Heart left ventricle (tissue), 16 donors: Measurements from ENCODE around the gene LRMDA. TPM values are rescaled to one million over a fixed set of nuclear protein-coding genes. Genes with fewer than 3 reads are reported as not detected.
"Not testable (repeated sequence)": the region's sequence is repeated elsewhere in the genome, so short reads cannot be mapped to it uniquely, and the experiment has no call there.

Source experiments
- ATAC-seq, 4 donors: fragments of 200-7000 bp; cut with Tn5 transposase; one replicate each; pipeline ENCODE4 v1.9.1; 2020 to 2022; ENCODE audit warnings: moderate library complexity in 4 of 4, mild to moderate bottlenecking in 3 of 4, moderate number of reproducible peaks in 1 of 4
- DNase-seq, 5 donors: peaks; one replicate each; pipeline ENCODE4 v3.0.0-alpha.2; 2020
- H3K27ac ChIP-seq, 12 donors: fragments of 200-600 bp; sonication (generic) in 4 of 12; one replicate each; pipeline versions ENCODE4 v1.5.0 to v1.8.0; 2016 to 2022; ENCODE audit warnings: mild to moderate bottlenecking in 2 of 12
- H3K27me3 ChIP-seq, 9 donors: fragments of 200-600 bp; sonication (generic) in 2 of 9; one replicate each; pipeline versions ENCODE4 v1.5.1 to v1.8.0; 2016 to 2022; ENCODE audit warnings: mild to moderate bottlenecking in 3 of 9
- H3K36me3 ChIP-seq, 9 donors: fragments of 200-600 bp; sonication (generic) in 2 of 9; one replicate each; pipeline versions ENCODE4 v1.5.0 to v1.8.0; 2018 to 2022; ENCODE audit warnings: mild to moderate bottlenecking in 2 of 9
- H3K4me1 ChIP-seq, 12 donors: fragments of 200-600 bp; sonication (generic) in 4 of 12; one replicate each; pipeline versions ENCODE4 v1.5.0 to v1.8.0; 2016 to 2022; ENCODE audit warnings: mild to moderate bottlenecking in 3 of 12
- H3K4me3 ChIP-seq, 12 donors: fragments of 200-600 bp; sonication (generic) in 4 of 12; one replicate each; pipeline versions ENCODE4 v1.5.0 to v1.8.0; 2017 to 2022; ENCODE audit warnings: mild to moderate bottlenecking in 9 of 12, moderate library complexity in 4 of 12
- H3K9me3 ChIP-seq, 12 donors: fragments of 200-600 bp; sonication (generic) in 4 of 12; one replicate each; pipeline versions ENCODE4 v1.5.0 to v1.8.0; 2016 to 2022; ENCODE audit warnings: mild to moderate bottlenecking in 1 of 12
- POLR2A ChIP-seq, 2 donors: fragments of 450-650 bp; IDR thresholded peaks; one replicate each; pipeline ENCODE4 v1.6.1; 2017; ENCODE audit warnings: antibody characterized with exemption in 2 of 2, mild to moderate bottlenecking in 2 of 2, moderate library complexity in 2 of 2
- WGBS, 4 donors: extraction: QIAGEN DNeasy Blood & Tissue Kit in 2 of 4; methylation state at CpG; one replicate each; pipeline versions ENCODE4 v1.1.5 to v1.1.7; 2013 to 2018; 5-methylcytosine and 5-hydroxymethylcytosine counted together
- intact Hi-C, 10 donors: fragments of 100-400 bp; cut with DNase I; formaldehyde crosslinking; loops; one replicate each; pipeline versions ENCODE4 v1.11.1 to v1.14.2; 2022
- polyA plus RNA-seq, 2 donors: library from polyadenylated mRNA; stranded (reverse); fragments of 200-250 nt; gene quantifications; one replicate each; pipeline ENCODE4 v1.2.3, GENCODE V29; 2013
- total RNA-seq, 9 donors: library from RNA; depleted of rRNA in 2 of 9; stranded (reverse); fragments of >200 nt in 2 of 9; fragmentation: NEBNext Ultra II Directional in 3 of 9; extraction: Animal tissue kit (Norgen Biotek cat#: 25700) in 3 of 9; gene quantifications; one replicate each; pipeline versions ENCODE4 v1.1.0 to v1.2.4, GENCODE V29; 2016 to 2023
- TF ChIP-seq, protein P1 (sequence below), 12 donors: fragments of 200-600 bp; sonication (generic) in 4 of 12; IDR thresholded peaks; one replicate each; pipeline versions ENCODE4 v1.5.0 to v1.8.0; 2018 to 2022; ENCODE audit warnings: antibody characterized with exemption in 12 of 12, mild to moderate bottlenecking in 5 of 12
- donor health status: ischemic (EF 13 %, LVEDD 7.1; RV severe dilation, severe dysfunction).
- donor health status: healthy with polysubstance abuse.
- donor health status: DM: no; HTN: yes; CAD: no.
- donor health status: DM: no; HTN: no; CAD: no.
- donor health status: ischemic (EF 25% LVEDD 6.9; RV normal size, moderate dysfunction).
- donor health status: ischemic (EF 25% LVEDD 5.7; RV mildly dilated, moderate dysfunction).
- donor health status: healthy.
- donor health status: DM: yes; HTN: yes; CAD: no.
- donor health status: ischemic (EF 35%, LVEDD 5.7; RV mildly dilated, moderate dysfunction).
- donor health status: nonischemic (EF 11% LVEDD 7.7; RV severe dilation, severe dysfunction).
- donor health status: DM: yes; HTN: yes; CAD: no.
- donor health status: PGD.
- donor health status: ischemic (EF 29% LVEDD 5.4; RV normal size, mild dysfunction).
- donor health status: nonischemic (EF 23%, LVEDD 6.1; RV moderate dilation, normal function).

Gene LRMDA
- total and polyA plus RNA-seq, 11 donors = 2.4 to 34.4 (median 14.9) TPM

DNA sequence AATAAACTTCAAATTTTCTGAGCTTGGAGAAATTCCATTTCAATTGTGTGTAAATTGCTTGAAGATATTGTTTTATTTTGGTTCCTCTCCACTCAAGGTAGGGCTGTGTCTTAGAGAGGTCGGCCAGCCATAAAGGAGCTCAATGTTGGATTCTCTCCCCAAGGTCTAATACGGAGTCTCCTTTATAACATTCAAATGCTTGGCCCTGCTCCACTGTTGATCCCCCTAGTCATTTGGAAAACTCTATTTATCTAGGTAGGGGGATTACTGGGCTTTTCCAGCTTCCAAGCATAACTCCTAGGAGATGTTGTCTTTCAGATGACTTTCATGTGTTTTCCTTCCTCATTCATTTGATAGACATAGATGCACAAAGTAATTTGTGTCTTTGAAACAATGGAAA is 170.9 kb downstream of the LRMDA start:
- no peak for TF ChIP-seq POLR2A (IDR thresholded peaks at IDR 0.05)
- TF ChIP-seq, protein P1, sequence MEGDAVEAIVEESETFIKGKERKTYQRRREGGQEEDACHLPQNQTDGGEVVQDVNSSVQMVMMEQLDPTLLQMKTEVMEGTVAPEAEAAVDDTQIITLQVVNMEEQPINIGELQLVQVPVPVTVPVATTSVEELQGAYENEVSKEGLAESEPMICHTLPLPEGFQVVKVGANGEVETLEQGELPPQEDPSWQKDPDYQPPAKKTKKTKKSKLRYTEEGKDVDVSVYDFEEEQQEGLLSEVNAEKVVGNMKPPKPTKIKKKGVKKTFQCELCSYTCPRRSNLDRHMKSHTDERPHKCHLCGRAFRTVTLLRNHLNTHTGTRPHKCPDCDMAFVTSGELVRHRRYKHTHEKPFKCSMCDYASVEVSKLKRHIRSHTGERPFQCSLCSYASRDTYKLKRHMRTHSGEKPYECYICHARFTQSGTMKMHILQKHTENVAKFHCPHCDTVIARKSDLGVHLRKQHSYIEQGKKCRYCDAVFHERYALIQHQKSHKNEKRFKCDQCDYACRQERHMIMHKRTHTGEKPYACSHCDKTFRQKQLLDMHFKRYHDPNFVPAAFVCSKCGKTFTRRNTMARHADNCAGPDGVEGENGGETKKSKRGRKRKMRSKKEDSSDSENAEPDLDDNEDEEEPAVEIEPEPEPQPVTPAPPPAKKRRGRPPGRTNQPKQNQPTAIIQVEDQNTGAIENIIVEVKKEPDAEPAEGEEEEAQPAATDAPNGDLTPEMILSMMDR (IDR thresholded peaks at IDR 0.05) = no peak
- H3K27me3 ChIP-seq = no peaks in the 10 kb centered on the region
- intact Hi-C loops = loop anchor here in 1 of 10 donors (10.0 kb wide), 1 partner anchor 198 kb away; the partner anchor contains the start of gene ZNF503
- no peaks in the 10 kb centered on the region for H3K36me3 ChIP-seq
- no peak overlapping the region for H3K27ac ChIP-seq
- ATAC-seq = no peak
- DNase-seq = no peak
- WGBS, 4 donors = 88 to 96% (median 95%) methylated on average over 2 of the region's 2 CpGs
- peaks cover 0 to 16% (median 1%) of the 10 kb centered on the region in 12 donors for H3K4me1 ChIP-seq
- no peaks in the 10 kb centered on the region for H3K9me3 ChIP-seq
- no peak overlapping the region for H3K4me3 ChIP-seq

DNA sequence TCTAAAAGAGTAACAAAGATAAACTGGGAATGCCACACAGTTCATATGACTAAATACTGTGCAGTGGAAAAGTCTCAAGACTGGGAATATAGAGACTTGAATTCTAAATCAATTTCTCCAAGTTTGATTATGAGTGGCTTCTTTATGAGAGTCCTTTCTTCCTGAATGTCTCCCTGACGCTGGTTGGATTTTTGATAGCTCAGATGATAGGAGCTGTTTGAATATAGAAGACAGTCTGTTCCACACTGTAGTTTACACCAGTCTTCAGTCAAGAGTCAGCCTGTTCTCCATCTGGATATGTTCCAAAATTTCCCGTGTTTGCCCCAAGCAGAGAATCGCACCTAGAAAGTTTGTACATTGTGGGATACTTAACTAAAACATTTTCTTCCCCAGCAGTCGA is 173.7 kb downstream of the LRMDA start:
- no peaks in the 10 kb centered on the region for H3K27me3 ChIP-seq
- TF ChIP-seq, protein P1 (IDR thresholded peaks at IDR 0.05) = no peak
- TF ChIP-seq POLR2A (IDR thresholded peaks at IDR 0.05) = no peak
- no peak overlapping the region for H3K27ac ChIP-seq
- 56 to 66% (median 63%) methylated on average over 4 of the region's 4 CpGs for WGBS, 4 donors
- DNase-seq = no peak
- ATAC-seq = no peak
- intact Hi-C loops = loop anchor here in 1 of 10 donors (10.0 kb wide), 1 partner anchor 200 kb away; the partner anchor contains the start of gene ZNF503
- H3K4me1 ChIP-seq = peaks cover 0 to 19% (median 2%) of the 10 kb centered on the region in 12 donors
- H3K9me3 ChIP-seq = no peaks in the 10 kb centered on the region
- no peaks in the 10 kb centered on the region for H3K36me3 ChIP-seq
- H3K4me3 ChIP-seq = no peak overlapping the region

DNA sequence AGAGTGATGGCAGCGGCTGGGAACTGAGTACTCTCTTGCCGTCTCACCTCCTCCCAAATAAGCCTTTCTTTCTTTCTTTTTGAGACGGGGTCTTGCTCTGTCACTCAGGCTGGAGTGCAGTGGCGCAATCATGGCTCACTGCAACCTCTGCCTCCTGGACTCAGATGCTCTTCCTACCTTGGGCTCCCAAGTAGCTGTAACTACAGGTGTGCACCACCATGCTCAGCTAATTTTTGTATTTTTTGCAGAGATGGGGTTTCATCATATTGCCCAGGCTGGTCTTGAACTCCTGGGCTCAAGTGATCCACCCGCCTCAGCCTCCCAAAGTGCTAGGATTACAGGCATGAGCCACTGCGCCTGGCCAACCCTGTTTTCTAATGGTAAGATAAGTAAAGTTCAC is 174.4 kb downstream of the LRMDA start:
- not testable (repeated sequence) for H3K27me3 ChIP-seq, ATAC-seq, H3K36me3 ChIP-seq, DNase-seq, H3K27ac ChIP-seq, H3K9me3 ChIP-seq, H3K4me3 ChIP-seq
- H3K4me1 ChIP-seq = peaks cover 0 to 19% (median 2%) of the 10 kb centered on the region in 12 donors
- WGBS, 4 donors = 92 to 98% (median 96%) methylated on average over 6 of the region's 6 CpGs
- intact Hi-C loops = loop anchor here in 1 of 10 donors (10.0 kb wide), 1 partner anchor 201 kb away; the partner anchor contains the start of gene ZNF503

DNA sequence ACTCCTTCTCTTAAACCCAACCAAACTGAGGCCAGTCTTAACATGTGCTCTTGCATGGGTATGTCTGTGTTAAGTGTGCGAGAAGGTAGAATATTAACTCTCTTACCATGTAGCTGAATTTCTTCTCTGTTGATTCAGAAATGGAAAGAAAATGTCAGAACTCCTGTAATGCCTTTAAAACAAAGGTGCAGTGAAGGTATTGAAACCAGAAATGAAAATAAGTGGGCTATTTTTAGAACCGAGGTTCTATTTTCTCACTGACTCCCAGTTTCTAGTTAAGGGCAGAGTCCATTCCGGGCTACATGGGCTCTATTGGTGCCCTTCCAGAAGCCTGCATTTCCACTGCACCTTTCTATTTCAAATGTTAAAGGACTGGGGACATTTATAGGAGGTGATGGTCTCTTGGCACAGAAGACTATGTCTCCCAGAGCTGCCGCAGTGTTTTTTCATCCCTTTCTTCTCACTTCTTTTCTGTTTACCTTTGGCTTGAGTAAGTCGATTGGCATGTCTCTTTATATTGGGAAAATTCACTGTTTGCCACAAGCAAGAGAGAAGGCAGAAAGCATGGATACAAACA is 174.9 kb downstream of the LRMDA start:
- H3K27me3 ChIP-seq = no peaks in the 10 kb centered on the region
- 70 to 76% (median 72%) methylated on average over 5 of the region's 5 CpGs for WGBS, 4 donors
- no peak overlapping the region for H3K27ac ChIP-seq
- DNase-seq (no peak), ATAC-seq (peak in 1 of 4 donors; percentile 36)
- peaks cover 0 to 19% (median 2%) of the 10 kb centered on the region in 12 donors for H3K4me1 ChIP-seq
- H3K36me3 ChIP-seq = no peaks in the 10 kb centered on the region
- TF ChIP-seq, protein P1 (IDR thresholded peaks at IDR 0.05) = no peak
- no peak for TF ChIP-seq POLR2A (IDR thresholded peaks at IDR 0.05)
- H3K9me3 ChIP-seq = no peaks in the 10 kb centered on the region
- intact Hi-C loops = loop anchor here in 1 of 10 donors (10.0 kb wide), 1 partner anchor 201 kb away; the partner anchor contains the start of gene ZNF503
- no peak overlapping the region for H3K4me3 ChIP-seq
